MM.1S (cell line): ENCODE results near the gene LRG1.

Source experiments
- CTCF ChIP-seq: fragments of 300-600 bp; sonication (generic); IDR thresholded peaks from 2 replicates; pipeline ENCODE4 v1.5.1; 2016; ENCODE audit warnings: antibody characterized with exemption, low read length, mixed read lengths
- EZH2 ChIP-seq: fragments of 300-600 bp; sonication (generic); optimal IDR thresholded peaks from 2 replicates; pipeline ENCODE3; 2017; ENCODE audit warnings: low read depth, mild to moderate bottlenecking, antibody characterized with exemption, low read length, mixed read lengths
- EZH2phosphoT487 ChIP-seq: fragments of 300-600 bp; sonication (generic); IDR thresholded peaks from 2 replicates; pipeline ENCODE4 v1.6.1; 2018; ENCODE audit warnings: antibody characterized with exemption, low read length

GRCh38 chr19:4523306-4524110, 16.3 kb downstream of the LRG1 start:
- TF ChIP-seq CTCF (peak; percentile 84), EZH2 (no peak), EZH2phosphoT487 (no peak)
